ENCODE data around the gene LGMN.

DNA sequence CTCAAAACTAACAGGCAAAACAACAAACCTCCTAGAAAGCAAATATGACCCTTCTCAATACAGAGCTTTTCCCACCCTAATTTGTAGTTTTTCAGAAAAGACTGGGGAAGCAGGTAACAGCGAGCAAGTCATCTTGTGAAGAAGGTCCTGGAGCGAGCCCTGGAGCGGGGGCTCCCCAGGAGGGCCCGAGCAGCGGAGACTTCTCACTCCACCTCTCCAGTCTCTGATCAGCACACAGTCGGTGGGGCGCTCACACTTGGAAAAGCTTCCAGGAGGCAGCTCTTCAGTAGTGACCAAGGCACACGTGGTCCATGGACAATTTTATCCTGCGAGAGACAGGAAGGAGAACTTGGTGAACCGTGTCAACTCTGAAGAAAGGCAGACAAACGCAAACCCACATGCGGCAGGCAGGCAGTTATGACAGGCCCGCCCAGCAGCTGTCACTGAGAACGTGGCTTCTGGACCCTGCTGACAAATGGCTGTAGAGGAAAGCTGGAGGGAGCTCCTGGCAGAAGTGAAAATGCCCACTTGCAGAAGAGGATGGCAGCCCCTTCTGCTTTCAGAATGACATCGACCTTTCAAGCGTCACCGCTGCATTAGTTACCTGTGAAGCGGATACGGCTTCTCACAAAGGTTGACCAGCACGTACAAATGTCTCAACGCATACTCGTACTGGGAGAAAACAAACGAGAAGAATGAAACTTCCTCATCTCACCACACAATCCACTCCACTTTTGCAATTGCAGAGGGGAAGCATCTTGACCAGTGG, 44.2 kb downstream of the LGMN start:
- TF ChIP-seq, protein P1, sequence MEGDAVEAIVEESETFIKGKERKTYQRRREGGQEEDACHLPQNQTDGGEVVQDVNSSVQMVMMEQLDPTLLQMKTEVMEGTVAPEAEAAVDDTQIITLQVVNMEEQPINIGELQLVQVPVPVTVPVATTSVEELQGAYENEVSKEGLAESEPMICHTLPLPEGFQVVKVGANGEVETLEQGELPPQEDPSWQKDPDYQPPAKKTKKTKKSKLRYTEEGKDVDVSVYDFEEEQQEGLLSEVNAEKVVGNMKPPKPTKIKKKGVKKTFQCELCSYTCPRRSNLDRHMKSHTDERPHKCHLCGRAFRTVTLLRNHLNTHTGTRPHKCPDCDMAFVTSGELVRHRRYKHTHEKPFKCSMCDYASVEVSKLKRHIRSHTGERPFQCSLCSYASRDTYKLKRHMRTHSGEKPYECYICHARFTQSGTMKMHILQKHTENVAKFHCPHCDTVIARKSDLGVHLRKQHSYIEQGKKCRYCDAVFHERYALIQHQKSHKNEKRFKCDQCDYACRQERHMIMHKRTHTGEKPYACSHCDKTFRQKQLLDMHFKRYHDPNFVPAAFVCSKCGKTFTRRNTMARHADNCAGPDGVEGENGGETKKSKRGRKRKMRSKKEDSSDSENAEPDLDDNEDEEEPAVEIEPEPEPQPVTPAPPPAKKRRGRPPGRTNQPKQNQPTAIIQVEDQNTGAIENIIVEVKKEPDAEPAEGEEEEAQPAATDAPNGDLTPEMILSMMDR (optimal IDR thresholded peaks at IDR 0.05 in 1 of 3, IDR thresholded peaks at IDR 0.05 in 1 of 3, conservative IDR thresholded peaks at IDR 0.05 in 1 of 3; ENCODE audit: extremely low read depth in 1 of 3, insufficient read depth in 2 of 3, low read length in 3 of 3) = no peak
- TF ChIP-seq EZH2 (IDR thresholded peaks at IDR 0.05; ENCODE audit: low read length) = no peak

Data from keratinocyte (primary cell).